ENCODE data around the gene CSKMT.
"Not testable (repeated sequence)": the region's sequence is repeated elsewhere in the genome, so short reads cannot be mapped to it uniquely, and the experiment has no call there.

The CSKMT gene

GRCh38 chr11:62656796-62657429 lies 8.2 kb upstream of the CSKMT start:
- no peak for DNase-seq

DNA sequence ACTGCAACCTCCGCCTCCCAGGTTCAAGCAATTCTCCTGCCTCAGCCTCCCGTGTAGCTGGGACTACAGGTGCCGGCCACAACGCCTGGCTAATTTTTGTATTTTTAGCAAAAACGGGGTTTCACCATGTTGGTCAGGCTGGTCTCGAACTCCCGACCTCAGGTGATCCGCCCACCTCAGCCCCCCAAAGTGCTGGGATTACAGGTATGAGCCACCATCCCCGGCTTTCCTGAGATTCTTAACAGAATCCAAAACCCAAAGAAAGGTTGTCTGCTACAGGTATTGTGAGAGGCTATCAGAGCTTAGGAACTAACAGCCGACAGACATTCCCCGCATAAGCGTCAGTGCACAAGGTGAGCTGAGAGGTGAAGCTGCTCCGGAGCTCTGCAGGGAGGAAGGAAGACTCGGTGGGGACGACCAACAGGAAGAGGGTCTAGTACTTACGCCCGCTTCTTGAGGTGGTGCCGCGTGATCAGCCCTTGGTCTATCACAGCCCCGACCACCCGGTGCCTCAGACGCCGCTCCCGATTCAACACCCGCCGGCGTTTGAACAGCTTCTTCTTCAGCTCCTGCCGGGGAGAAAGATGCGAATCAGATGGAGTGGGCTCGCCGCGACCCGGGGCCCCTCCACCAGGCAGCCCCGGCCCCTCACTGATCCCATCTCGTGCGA lies 572 bp upstream of the CSKMT start:
- DNase-seq, result peak; percentile 54

GRCh38 chr11:62665599-62666258 lies 617 bp downstream of the CSKMT start:
- no peak for DNase-seq

- DNase-seq, result no peak
Observed at GRCh38 chr11:62666259-62666926, 1.3 kb downstream of the CSKMT start.

DNA sequence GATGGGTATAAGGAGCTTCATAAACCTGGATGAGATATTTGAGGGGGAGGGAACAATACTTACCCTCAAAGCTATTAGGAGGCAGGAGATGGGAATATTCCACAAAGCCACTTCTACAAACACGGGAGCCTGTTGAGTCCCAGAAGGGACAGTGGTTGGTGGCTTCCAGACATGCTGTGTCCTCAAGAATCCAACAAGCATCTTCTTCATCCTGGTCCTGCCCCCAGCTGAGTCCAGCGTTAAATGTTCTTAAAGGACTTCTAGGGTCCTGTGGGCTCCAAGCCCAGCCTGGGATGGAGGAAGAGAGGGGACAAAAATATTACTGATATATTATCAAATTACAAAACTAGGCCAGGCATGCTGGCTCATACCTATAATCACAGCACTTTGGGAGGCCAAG lies 2.3 kb downstream of the CSKMT start:
- no peak for DNase-seq

- DNase-seq, result no peak
Observed at GRCh38 chr11:62669420-62670161, 4.5 kb downstream of the CSKMT start.

DNA sequence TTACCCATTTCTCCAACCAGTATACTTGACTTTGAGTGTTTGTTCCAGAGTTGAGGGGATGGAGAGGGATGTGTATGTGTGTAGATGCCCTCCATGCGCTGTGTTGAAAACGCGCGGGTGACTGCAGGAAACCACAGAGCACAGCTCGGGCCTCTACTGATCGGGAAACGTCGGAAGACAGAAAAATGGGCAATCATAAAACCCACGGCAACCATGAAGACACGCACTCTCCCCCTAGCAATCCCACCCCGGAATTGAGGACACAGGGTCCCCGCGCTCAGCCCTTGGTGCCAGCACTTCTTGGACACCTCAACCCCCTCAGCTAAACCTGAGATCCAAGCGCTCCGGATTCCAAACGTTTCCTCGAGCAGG lies 6.1 kb downstream of the CSKMT start:
- no peak for DNase-seq

- DNase-seq, result peak; percentile 85
Observed at GRCh38 chr11:62671608-62672389, 6.7 kb downstream of the CSKMT start, which contains the start of the genes LBHD1 and UQCC3. LBHD1 (minus strand) TSS chr11:62672267; CDS start chr11:62670031, 2,236 bp downstream. UQCC3 (plus strand) TSS chr11:62671673; CDS start chr11:62671746, 73 bp downstream.

DNA sequence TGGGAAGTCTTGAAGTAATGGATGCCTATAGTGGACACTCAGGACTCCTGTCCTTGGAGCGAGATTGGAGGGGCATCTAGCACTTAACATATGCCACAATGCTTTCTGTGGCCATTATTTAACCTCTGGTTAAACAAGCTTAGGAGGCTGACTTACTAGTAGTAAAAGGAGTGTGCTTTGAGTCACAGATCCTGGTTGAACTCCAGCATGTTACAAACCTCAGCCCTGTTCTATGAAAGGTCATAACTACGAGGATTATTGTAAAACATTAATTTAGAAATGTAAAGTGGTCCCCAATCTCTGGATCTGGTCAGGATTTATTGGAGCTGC lies 8.0 kb downstream of the CSKMT start:
- DNase-seq, result no peak

GRCh38 chr11:62675415-62675814 lies 10.3 kb downstream of the CSKMT start:
- not testable (repeated sequence) for DNase-seq

DNA sequence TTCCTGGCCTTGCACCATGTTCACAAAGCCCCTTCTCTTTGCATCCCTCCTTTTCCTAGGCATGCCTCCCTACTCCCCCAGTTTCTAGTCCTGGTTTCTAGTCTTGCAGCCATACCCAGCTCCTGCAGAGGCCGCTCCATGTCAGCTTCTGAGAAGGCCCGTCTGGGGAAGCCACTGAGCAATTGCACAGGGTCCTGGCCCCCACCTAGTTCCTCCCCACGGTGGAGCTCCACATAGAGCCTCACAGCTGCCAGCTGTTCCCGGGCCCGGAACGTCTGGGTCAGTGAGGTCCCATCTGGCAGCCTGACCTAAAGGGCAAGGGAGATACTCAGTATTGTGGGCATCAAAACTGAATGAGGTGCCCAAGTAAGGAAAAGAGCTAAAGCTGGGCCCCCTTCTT lies 11.6 kb downstream of the CSKMT start:
- no peak for DNase-seq

DNA sequence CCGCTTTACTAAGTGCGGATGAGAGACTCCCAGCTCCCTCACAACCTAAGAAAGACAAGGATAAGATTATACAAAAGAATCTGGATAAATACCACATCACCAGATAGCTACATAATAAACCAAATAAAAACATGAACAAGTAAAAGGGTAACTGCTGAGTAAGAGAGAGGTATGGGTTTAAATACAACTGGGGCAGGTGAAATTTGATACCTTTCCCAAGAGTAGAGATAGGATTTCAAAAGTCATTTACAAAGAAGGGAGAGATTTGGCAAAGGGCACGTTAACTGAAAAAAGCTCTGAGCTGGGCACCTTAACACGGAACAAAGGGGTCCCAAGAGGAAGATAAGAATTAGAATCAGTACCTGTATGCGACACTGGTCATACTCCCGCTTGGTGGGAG lies 12.0 kb downstream of the CSKMT start:
- no peak for DNase-seq

DNA sequence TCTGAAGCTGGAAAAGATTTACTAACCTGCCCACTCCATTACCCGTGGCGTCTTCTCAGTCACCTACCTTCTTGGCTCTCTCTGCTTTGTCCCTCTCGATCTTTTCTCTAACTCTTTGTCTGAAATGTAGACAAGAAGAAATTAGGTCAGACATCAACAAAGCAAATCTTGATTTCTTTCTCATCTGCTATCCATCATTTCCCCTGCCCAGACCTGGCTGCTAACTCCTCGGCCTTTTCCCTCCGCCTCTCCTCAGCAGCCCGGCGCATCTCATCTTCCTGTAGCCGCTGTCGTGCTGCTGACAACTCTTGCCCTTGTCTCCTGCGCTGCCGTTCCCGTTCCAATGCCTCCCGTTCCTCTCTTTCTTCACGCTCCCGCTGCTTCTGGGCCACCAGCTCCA lies 12.6 kb downstream of the CSKMT start:
- DNase-seq, result no peak

DNA sequence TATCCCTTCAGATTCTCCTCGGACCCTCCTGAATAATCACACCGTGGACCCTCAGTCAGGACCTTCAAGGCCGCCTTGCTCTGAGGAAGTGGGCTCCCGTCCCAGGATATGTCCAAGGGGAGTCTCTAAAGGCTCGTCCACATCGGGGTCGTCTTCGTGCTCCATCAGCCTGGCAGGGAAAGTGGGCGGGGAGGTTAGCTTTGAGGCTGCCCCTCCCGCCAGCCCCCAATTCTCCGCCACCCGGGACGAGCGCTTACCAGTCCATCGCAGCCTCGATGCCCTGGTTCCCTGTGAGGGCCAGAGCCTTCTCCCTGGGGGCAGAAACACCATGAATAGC lies 13.3 kb downstream of the CSKMT start:
- DNase-seq, result no peak

- DNase-seq, result peak; percentile 90
Observed at GRCh38 chr11:62678770-62679696, 13.9 kb downstream of the CSKMT start, which contains the start of gene UBXN1. UBXN1 (minus strand) TSS chr11:62679073; CDS start chr11:62678923, 150 bp downstream.

DNA sequence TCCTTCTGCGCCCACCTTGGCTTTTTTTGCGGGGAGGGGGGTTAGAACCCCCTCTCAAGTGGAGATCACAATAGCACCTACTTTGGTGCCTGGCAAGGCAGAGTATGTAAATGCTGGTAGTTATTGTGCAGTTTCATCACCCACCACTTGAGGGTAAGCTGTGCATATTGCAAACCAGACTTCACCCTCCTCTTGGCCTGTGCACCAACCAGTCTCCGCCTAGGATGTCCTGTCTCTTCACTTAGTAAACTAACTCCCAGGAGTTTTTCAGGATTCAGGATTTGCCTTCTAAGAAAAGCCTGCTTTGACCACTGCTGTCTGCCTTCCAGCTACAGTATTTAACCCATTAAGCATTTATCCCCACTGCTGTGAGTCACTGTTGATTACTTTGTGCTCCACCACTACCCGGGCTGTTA lies 15.7 kb downstream of the CSKMT start:
- peak; percentile 77 for DNase-seq

- DNase-seq, result no peak
Observed at GRCh38 chr11:62682518-62682917, 17.4 kb downstream of the CSKMT start.

DNA sequence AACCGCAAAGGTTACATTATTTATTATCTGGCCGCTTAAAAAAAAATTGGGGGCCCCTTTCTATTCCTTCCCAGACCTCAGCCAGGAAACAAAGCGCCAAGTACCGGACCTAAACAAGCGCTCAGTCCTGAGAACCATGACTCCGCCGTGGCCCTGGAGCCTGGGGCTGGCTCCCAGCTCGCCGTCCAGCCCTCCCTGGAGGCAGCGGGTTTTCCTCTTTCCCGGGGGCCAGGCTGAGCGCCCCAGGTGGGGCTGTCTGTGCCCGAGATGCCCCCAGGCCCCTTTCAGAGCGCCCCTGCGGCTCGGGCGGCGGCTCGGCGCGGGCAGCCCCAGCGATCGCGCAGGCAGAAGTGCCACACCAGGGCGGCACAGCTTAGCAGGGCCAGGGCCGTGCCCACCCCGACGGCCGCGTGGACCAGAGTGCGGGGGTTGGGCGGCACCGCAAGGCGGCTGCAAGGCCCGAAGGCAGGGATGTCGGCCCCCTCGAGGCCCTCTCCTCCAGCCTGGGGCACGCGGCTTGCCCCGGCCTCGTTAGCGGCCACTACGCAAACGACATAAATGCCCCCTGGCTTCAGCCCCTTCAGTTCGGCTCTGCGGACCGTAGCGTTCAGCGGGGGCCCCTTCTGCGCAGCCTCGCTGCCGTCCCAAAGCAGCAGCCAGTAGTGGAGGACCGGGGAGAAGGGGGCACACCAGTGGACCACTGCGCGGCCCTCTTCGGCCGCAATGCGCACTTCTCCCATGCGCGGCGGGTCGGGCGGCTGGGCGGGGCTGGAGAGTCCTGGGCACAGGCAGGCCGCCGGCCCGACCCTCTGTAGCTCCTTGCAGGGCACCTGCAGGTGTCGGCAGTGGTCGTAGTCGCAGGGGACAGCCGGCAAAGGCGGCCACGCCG lies 22.6 kb downstream of the CSKMT start:
- DNase-seq, result no peak

DNA sequence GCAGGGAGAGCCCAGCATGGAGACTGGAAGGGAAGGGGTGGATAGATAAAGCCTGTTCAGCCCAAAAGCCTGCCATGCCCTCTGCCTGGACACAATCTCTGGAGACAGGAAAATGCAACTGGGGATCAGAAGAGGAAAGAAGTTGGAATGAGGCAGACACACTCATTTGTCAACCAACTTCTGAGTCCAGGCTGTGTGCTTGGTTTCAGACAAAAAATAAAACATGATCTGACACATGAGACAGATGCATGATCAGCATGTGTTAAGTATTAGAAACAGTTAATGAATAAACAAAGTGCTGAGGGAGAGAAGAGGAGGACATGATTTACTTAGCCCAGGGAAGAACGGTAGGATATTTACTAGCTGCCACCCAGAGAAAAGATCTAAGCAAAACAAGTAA lies 23.4 kb downstream of the CSKMT start:
- no peak for DNase-seq

All from EL (cell line).